GM19452 (cell line): Measurements from ENCODE around the gene DNAAF9.

Experiments used
- ATAC-seq: cut with Tn5 transposase; IDR thresholded peaks from one replicate; pipeline ENCODE4 v1.9.1; 2021; ENCODE audit not compliant: unreplicated experiment

DNAAF9 gene

DNA sequence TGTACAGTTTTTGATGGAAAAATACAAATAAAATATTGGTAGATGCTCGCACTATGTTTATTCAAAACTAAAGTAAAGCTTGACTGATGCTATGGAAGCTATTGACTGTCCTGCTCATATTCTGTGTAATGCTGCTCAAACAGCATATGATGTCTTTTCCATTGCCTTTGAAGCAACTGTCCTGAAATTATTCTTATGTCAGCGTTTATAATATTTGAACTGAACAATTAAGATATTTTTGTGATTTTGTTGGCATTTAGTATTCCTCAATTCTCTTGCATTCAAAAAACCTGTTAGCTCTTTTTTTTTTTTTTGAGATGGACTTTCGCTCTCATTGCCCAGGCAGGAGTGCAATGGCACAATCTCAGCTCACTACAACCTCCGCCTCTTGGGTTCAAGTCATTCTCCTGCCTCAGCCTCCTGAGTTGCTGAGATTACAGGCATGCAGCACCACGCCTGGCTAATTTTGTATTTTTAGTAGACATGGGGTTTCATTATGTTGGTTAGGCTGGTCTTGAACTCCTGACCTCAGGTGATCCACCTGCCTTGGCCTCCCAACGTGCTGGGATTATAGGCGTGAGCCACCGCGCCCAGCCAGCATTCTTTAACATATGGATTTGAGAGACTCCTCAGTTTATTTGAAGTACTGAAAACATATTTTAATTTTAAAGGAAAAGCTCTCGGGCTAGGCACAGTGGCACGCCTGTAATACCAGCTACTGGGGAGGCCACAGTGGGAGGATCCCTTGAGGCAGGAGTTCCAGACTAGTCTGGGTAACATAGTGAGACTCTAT is 5.3 kb upstream of the DNAAF9 start:
- ATAC-seq, result no peak

DNA sequence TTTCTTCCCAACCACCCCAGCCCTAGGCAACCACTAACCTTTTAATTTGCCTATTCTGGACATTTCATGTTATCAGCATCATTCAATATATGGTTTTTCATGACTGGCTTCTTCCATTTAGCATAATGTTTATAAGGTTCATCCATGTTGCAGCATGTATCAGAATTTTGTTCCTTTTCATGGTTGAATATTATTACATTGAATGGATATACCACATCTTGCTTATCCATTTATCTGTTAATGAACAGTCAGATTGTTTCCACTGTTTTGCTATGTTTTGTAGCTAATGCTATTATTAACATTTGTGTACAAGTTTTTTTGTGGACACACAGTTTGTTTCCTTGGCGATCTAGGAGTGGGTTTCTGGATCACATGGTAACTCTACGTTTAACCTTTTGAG is 3.0 kb upstream of the DNAAF9 start:
- ATAC-seq, result no peak

DNA sequence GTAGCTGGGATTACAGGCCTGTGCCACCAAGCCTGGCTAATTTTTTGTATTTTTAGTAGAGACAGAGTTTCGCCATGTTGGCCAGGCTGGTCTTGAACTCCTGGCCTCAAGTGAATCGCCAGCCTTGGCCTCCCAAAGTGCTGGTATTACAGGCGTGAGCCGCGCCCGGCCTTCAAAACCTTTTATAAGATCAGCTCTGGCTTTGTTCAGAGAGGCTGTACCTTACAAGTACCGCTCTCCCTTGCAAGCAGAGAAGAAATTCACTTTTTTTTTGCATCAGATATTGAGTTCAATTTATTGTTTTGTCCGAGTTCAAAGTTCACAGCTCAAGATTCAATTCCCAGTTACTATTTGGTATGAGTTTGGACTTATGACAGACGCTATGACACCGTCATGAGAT is 1.9 kb upstream of the DNAAF9 start:
- no peak for ATAC-seq

GRCh38 chr20:3407771-3408637 is 535 bp upstream of the DNAAF9 start:
- ATAC-seq, result no peak

DNA sequence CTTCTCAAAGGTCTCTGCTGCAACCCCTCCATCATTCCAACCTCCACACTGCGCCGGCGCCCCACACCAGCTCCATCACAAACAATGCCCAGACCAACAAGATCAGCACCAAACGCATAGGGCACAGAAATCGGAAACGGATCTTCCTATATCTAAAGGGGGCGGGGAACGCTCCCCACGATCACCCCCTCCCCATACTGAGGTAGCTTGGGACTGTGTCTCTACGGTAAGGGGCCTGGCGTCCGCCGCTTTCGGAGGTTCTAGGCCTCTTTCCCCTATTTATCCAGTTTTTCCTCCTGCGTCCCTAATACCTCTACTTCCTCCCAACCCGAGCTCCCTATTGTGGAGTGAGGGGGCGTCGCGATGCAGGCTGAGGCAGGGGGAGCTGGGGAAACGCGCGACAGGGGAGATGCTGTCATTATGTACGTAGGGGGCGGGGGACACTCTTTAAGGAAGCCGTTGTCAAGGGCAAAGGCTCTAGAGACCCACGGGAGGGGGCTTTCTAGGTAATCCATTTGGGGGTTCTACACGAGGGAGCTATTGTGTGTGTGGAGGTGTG is 909 bp downstream of the DNAAF9 start:
- no peak for ATAC-seq

GRCh38 chr20:3405696-3406358 is 1.6 kb downstream of the DNAAF9 start:
- no peak for ATAC-seq

- ATAC-seq, result no peak
Observed at GRCh38 chr20:3405139-3405538, 2.3 kb downstream of the DNAAF9 start.

DNA sequence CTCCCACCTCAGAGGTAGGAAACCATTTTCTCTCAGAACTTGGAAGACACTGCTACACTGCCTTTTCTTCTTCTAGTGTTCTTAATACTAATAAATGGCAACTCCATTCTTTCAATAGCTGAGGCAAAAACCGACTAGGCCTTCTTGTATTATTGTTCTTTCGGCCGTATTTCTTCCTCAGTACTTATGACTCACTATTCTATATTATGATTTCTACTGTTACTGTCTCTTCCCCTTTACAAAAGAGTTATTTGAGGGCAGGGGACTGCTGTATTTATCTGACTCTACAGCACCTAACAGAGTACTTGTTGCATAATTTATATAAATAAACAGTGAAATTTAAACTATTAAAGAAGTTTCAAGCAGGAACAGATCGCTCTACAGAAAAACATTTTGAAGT is 3.1 kb downstream of the DNAAF9 start:
- no peak for ATAC-seq

DNA sequence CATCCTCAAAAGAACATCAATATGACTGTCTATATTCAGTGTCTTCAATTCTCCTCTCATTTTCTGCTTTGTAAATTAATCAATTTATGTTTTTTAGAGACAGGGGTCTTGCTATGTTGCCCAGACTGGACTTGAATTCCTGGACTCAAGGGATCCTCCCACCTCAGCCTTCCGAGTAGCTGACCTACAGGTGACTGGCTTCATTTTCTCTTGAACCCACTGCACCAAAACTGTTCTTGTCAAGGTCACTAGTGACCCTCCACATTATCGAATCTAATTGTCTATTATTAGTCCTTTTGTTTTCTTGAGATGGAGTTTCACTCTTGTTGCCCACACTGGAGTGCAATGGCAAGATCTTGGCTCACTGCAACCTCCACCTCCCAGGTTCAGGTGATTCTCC is 3.7 kb downstream of the DNAAF9 start:
- no peak for ATAC-seq

GRCh38 chr20:3402453-3402852 is 5.0 kb downstream of the DNAAF9 start:
- no peak for ATAC-seq

GRCh38 chr20:3400260-3401155 is 7.0 kb downstream of the DNAAF9 start:
- no peak for ATAC-seq

- no peak for ATAC-seq
Observed at GRCh38 chr20:3398681-3399252, 8.7 kb downstream of the DNAAF9 start.

DNA sequence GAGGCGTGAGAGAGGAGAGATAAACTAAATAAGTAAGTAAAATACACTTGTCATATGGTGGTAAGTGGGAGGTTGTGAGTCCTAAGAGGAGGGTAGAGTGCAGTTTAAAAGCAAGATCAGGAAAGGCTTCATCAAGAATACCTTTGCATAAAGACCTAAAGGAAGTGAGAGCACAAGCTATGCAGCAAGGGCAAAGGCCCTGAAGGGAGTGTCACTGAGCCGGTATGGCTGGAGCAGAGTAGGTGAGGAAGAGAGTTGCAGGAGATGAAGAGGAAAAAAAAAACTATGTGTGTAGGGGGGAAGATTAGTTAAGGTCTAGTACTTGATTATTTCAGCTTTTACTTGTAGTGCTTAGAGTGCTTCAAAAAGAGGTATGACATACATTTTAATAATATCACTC is 11.0 kb downstream of the DNAAF9 start:
- no peak for ATAC-seq

GRCh38 chr20:3392756-3393155 is 14.7 kb downstream of the DNAAF9 start:
- ATAC-seq, result no peak

DNA sequence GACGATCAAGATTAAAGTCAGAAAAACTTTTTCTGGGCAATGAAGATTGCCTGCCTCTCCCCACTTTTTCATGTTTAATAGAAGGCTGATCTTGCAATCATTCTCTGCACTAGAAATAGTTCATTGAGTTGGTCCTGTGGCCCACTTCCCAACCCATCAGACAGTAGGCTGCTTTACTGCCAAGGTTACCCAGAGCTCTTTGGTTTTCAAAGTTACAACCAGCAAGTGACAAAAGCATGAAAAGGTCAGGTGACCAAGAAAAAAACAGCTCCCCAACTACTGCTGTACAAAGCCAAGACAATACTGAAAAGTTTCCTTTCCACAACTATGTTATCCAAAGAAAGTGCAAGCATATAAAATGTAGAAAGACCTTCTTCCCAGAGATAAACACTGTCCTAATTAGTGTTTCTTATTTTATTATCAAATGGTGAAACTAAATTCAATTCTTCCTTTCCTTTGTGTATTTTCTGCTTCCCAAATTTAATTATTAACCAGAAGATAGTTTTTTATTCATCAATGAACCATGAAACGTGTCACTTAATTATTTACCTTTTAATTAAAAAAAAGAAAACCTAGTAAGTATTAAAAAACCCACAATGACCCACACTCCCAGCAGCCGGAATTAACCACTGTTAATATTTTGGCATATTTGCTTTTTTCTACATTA is 16.6 kb downstream of the DNAAF9 start:
- ATAC-seq, result no peak

GRCh38 chr20:3383878-3384495 is 23.5 kb downstream of the DNAAF9 start:
- no peak for ATAC-seq

GRCh38 chr20:3382836-3383235 is 24.6 kb downstream of the DNAAF9 start:
- ATAC-seq, result no peak

- ATAC-seq, result no peak
Observed at GRCh38 chr20:3380228-3381070, 27.0 kb downstream of the DNAAF9 start.
